Stimulated activated CD4-positive, alpha-beta T cell treated with anti-CD3 and anti-CD28 coated beads, Interleukin-15, amount 100 ng/mL, for 48 hours (primary cell): ENCODE data around the gene MARK3.
A peak's percentile ranks its signal among the peaks of the same experiment; 100 is the strongest.

Experiments
- DNase-seq, 2 donors: peaks; one replicate each; pipeline ENCODE4 v3.0.0-alpha.2; 2020; ENCODE audit warnings: low read depth in 2 of 2

MARK3 gene

GRCh38 chr14:103535081-103535890, 150.1 kb downstream of the MARK3 start:
- no peak for DNase-seq

GRCh38 chr14:103535891-103536565, 150.8 kb downstream of the MARK3 start:
- DNase-seq: no peak

GRCh38 chr14:103536693-103537092, 151.5 kb downstream of the MARK3 start:
- DNase-seq: no peak

DNA sequence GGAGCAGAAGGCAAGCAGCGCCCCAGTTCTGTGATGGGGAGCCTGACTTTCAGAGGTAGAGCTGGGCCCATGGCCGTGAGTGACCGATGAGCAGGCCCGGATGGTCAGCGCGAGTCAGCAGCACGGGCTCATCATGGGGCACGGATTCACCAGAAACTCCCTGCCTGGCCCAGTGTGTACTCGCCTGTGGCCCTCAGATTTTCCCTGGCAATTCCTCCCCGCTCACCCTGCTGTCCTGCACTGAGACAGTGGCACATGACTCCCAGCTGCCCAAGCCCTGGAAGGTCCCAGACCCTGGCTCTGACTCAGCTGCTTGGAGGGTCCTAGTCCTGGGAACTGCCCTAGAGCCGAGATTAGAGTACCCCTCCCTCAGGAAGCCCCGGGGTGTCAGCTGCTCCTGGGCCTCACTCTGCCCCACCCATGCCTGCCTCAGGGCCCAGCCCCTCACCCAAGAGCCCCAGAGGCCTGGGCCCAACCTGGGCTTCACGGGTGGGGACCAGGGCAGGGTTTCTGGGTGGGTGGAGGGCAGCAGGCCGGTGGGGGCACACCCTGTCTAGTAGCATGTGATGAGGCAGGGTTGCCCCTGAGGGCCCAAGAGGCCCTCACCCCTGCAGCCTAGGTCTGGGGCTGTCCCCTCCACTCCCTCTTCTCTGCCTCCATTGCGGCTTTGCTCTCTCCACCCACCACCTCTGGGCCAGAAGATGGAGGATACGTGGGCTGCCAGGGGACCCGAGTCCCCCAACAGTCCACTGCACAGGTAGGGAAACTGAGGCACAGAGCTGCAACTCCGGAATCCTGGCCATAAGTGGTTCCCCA, 152.2 kb downstream of the MARK3 start:
- no peak for DNase-seq

GRCh38 chr14:103538291-103539055, 153.3 kb downstream of the MARK3 start:
- DNase-seq: no peak

- no peak for DNase-seq
These were observed 154.0 kb downstream of the MARK3 start for GRCh38 chr14:103539056-103539825.

- DNase-seq: no peak
These were observed 155.8 kb downstream of the MARK3 start for GRCh38 chr14:103540821-103541708.

GRCh38 chr14:103541709-103542604, 156.7 kb downstream of the MARK3 start:
- DNase-seq: no peak

- DNase-seq: no peak
These were observed 157.4 kb downstream of the MARK3 start for GRCh38 chr14:103542605-103543088.

DNA sequence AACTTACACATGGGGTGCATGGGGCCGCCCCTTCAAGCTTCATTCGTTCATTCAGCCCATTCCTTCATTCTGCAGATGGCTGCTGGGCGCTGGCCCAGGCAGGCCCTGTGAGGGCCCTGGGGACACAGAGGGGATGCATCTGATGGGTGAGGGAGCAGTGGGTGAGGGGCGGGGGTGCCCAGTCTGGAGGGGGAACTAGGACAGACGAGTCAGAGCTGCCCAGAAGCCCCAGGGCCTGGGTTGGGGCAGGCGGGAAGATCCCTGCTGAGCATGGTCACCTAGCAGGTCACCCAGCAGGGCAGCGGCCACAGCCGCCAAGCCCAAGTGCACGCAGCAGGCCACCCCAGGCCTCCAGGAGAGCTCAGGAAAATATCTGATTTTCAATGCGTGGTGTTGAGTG, 157.9 kb downstream of the MARK3 start:
- no peak for DNase-seq

GRCh38 chr14:103543721-103544387, 158.6 kb downstream of the MARK3 start:
- DNase-seq: no peak

GRCh38 chr14:103544388-103545218, 159.4 kb downstream of the MARK3 start:
- DNase-seq: no peak

DNA sequence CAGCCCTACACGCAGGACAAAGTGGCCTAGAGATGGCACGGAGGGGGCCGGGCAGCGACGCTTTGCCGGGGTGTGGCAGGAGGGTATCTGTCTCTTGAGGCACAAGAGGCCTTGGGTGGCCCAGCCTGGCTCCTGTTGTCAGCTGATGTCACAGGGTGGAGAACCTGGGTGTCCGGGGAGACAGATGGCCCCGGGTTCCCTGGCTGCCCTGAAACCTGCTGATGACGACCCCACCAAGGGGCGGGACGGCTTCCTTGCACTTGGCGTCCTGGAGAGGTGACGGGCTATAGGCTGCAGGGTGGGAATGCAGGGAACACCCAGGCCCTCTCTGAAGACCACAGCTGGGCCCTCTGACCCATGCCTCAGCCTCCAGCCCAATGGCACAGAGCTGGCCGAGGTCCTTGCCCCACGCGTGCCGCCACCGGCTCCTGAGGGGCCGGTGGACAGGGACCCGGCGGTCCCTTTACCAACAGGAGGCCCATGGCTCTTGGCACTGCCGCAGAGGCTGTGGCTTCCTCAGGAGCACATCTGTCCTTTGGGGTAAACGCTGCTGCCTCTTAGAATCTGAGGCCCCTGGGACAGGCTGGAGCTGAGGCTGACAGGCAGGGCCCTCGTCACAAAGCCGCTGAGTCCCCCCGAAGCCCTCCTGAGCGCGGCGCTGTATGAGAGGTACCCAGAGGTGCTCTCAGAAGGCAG, 160.2 kb downstream of the MARK3 start:
- DNase-seq: no peak

- no peak for DNase-seq
These were observed 160.9 kb downstream of the MARK3 start for GRCh38 chr14:103545915-103546651.

- DNase-seq: peak; percentile 60
These were observed 161.6 kb downstream of the MARK3 start for GRCh38 chr14:103546652-103547454.
